Panc1 (cell line): ENCODE data around the gene CXCL6. TPM values are rescaled to one million over a fixed set of nuclear protein-coding genes. Genes with fewer than 3 reads are reported as not detected.

ENCODE experiments used
- ATAC-seq: fragments of 200-7000 bp; cut with Tn5 transposase; 2 replicates; pipeline ENCODE4 v1.9.1; 2020; ENCODE audit warnings: mild to moderate bottlenecking, moderate library complexity
- BruUV-seq: library from RNA; stranded (reverse); fragments of 400-500 nt; replicated peaks from 2 replicates; lab custom pipeline; 2021; lab: Mats Ljungman, UMichigan
- CTCF ChIA-PET: fragments of 300-600 bp; sonication (Branson Sonifier 250); formaldehyde crosslinking; loops from one replicate; lab custom pipeline; 2022; ENCODE audit warnings: antibody characterized with exemption; lab: Charles Lee
- POLR2A ChIA-PET: fragments of 300-600 bp; sonication (Branson Sonifier 250); formaldehyde crosslinking; loops from one replicate; lab custom pipeline; 2022; ENCODE audit warnings: antibody characterized with exemption; lab: Charles Lee
- DNase-seq: peaks from one replicate; pipeline ENCODE4 v3.0.0-alpha.2; 2010; ENCODE audit warnings: low read depth, low spot score
- H3K27ac ChIP-seq: 2 replicates; pipeline ENCODE4 v1.5.1; 2011; ENCODE audit warnings: mild to moderate bottlenecking, low read length, inconsistent platforms
- H3K27me3 ChIP-seq: fragments of 200-500 bp; sonication (Bioruptor generic); 2 replicates; pipeline ENCODE4 v1.6.0; 2014; ENCODE audit warnings: low read length, inconsistent platforms; ENCODE audit not compliant: control insufficient read depth, insufficient read depth
- H3K36me3 ChIP-seq: fragments of 200-500 bp; sonication (Bioruptor generic); 2 replicates; pipeline ENCODE4 v1.5.1; 2014; ENCODE audit warnings: inconsistent platforms, mild to moderate bottlenecking, low read length, moderate library complexity; ENCODE audit not compliant: control insufficient read depth, insufficient read depth
- H3K4me1 ChIP-seq: 2 replicates; pipeline ENCODE4 v1.5.1; 2011; ENCODE audit warnings: inconsistent platforms, mild to moderate bottlenecking, low read length, moderate library complexity; ENCODE audit not compliant: control insufficient read depth, insufficient read depth
- H3K4me3 ChIP-seq, 2 experiments: 2 replicates each; pipeline ENCODE4 v1.5.1; 2011 to 2012; ENCODE audit warnings: low read depth in 2 of 2, low read length in 2 of 2, mild to moderate bottlenecking in 2 of 2, inconsistent platforms in 1 of 2, moderate library complexity in 1 of 2
- H3K9me3 ChIP-seq: fragments of 200-500 bp; sonication (Bioruptor generic); 2 replicates; pipeline ENCODE4 v1.5.1; 2014; ENCODE audit warnings: low read depth, mild to moderate bottlenecking, inconsistent platforms, low read length, moderate library complexity; ENCODE audit not compliant: control insufficient read depth, insufficient read depth
- POLR2AphosphoS5 ChIP-seq: IDR thresholded peaks from 2 replicates; pipeline ENCODE4 v1.6.1; 2012; ENCODE audit warnings: mild to moderate bottlenecking, low read depth, low read length, moderate library complexity
- SIN3A ChIP-seq: IDR thresholded peaks from 2 replicates; pipeline ENCODE4 v1.6.1; 2012; ENCODE audit warnings: low read depth, mild to moderate bottlenecking, low read length, moderate library complexity, borderline replicate concordance; ENCODE audit not compliant: insufficient read depth
- TCF7L2 ChIP-seq: IDR thresholded peaks from 2 replicates; pipeline ENCODE4 v1.6.1; 2011; ENCODE audit warnings: mild to moderate bottlenecking, low read depth, low read length, inconsistent platforms
- in situ Hi-C: cut with HindIII; loops from 2 replicates; pipeline ENCODE4 v1.10.0; 2016; ENCODE audit warnings: low sequenced_read_pairs, low pct_unique_long_range_greater_than_20kb
- intact Hi-C: fragments of 100-400 bp; cut with micrococcal nuclease; formaldehyde crosslinking; loops from one replicate; pipeline ENCODE4 v1.10.0; 2022; ENCODE audit not compliant: unreplicated experiment
- total RNA-seq: library from RNA; stranded (reverse); gene quantifications from one replicate; pipeline ENCODE4 v1.2.1, GENCODE V29; 2021; ENCODE audit not compliant: unreplicated experiment
- TF ChIP-seq, protein P1 (sequence below): fragments of 450-650 bp; IDR thresholded peaks from 2 replicates; pipeline ENCODE4 v1.5.1; 2017; ENCODE audit warnings: mild to moderate bottlenecking
- TF ChIP-seq, protein P2 (sequence below), 2 experiments: IDR thresholded peaks; 2 replicates each; pipeline ENCODE4 v1.6.1; 2011 to 2012; ENCODE audit warnings: low read depth in 2 of 2, control low read depth in 1 of 2, low read length in 1 of 2, mild to moderate bottlenecking in 1 of 2, moderate library complexity in 1 of 2; ENCODE audit not compliant: insufficient read depth in 1 of 2

The CXCL6 gene
- total RNA-seq, 1 experiment from 2014 or later, result 0.33 TPM

DNA sequence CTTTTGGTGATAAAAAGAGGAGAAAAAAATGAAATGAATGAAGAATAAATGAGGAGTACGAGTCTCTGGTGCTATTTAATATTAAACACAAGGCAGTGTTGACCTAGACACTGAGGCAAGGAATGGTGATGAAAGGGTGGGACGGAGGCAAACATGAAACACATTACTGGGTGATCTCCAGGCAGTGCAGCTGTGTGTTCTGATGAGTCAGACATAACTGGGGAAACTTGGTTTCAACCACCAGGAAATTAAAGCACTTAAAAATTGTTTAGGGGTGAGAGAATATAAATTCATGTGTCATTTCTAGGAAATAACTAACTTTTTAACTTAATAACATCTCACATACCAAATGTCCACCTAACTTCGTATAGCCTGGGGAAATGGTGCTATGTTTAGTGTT, 19.7 kb upstream of the CXCL6 start:
- no peak for DNase-seq
- in situ Hi-C loops (no loop called here), intact Hi-C loops (no loop called here)
- H3K4me1 ChIP-seq, result no peaks in the 10 kb centered on the region
- TF ChIP-seq, protein P1, sequence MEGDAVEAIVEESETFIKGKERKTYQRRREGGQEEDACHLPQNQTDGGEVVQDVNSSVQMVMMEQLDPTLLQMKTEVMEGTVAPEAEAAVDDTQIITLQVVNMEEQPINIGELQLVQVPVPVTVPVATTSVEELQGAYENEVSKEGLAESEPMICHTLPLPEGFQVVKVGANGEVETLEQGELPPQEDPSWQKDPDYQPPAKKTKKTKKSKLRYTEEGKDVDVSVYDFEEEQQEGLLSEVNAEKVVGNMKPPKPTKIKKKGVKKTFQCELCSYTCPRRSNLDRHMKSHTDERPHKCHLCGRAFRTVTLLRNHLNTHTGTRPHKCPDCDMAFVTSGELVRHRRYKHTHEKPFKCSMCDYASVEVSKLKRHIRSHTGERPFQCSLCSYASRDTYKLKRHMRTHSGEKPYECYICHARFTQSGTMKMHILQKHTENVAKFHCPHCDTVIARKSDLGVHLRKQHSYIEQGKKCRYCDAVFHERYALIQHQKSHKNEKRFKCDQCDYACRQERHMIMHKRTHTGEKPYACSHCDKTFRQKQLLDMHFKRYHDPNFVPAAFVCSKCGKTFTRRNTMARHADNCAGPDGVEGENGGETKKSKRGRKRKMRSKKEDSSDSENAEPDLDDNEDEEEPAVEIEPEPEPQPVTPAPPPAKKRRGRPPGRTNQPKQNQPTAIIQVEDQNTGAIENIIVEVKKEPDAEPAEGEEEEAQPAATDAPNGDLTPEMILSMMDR, result no peak
- no peak for TF ChIP-seq TCF7L2
- no peak for TF ChIP-seq SIN3A
- TF ChIP-seq, protein P2, sequence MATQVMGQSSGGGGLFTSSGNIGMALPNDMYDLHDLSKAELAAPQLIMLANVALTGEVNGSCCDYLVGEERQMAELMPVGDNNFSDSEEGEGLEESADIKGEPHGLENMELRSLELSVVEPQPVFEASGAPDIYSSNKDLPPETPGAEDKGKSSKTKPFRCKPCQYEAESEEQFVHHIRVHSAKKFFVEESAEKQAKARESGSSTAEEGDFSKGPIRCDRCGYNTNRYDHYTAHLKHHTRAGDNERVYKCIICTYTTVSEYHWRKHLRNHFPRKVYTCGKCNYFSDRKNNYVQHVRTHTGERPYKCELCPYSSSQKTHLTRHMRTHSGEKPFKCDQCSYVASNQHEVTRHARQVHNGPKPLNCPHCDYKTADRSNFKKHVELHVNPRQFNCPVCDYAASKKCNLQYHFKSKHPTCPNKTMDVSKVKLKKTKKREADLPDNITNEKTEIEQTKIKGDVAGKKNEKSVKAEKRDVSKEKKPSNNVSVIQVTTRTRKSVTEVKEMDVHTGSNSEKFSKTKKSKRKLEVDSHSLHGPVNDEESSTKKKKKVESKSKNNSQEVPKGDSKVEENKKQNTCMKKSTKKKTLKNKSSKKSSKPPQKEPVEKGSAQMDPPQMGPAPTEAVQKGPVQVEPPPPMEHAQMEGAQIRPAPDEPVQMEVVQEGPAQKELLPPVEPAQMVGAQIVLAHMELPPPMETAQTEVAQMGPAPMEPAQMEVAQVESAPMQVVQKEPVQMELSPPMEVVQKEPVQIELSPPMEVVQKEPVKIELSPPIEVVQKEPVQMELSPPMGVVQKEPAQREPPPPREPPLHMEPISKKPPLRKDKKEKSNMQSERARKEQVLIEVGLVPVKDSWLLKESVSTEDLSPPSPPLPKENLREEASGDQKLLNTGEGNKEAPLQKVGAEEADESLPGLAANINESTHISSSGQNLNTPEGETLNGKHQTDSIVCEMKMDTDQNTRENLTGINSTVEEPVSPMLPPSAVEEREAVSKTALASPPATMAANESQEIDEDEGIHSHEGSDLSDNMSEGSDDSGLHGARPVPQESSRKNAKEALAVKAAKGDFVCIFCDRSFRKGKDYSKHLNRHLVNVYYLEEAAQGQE (IDR thresholded peaks at IDR 0.05; ENCODE audit: insufficient read depth in 1 of 2, low read depth in 2 of 2, low read length in 1 of 2), result no peak
- no peak for TF ChIP-seq POLR2AphosphoS5
- no peak overlapping the region for H3K4me3 ChIP-seq
- ATAC-seq, result no peak
- CTCF ChIA-PET, result no interaction called here
- BruUV-seq, result no TSS peak
- H3K27me3 ChIP-seq, result no peaks in the 10 kb centered on the region
- H3K9me3 ChIP-seq, result no peaks in the 10 kb centered on the region
- POLR2A ChIA-PET, result no interaction called here
- no peaks in the 10 kb centered on the region for H3K36me3 ChIP-seq
- no peak overlapping the region for H3K27ac ChIP-seq

DNA sequence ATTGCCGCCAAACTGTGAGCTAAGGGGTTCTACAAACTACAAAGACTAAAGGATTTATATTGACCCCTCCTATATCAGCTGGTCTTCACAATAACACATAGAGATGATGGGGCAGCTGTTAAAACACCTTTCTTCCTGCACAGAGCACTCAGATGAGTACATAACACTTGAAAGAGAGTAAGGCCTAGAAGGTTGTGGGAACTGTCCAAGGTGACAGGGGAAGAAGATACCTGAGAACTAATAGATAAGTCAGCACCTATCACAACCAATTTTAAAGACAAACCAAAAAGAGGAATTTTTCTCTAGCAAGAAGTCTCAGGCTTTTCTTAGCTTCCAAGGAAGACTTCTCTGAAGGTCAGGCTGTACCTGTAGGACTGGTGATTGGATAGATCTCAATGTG, 19.1 kb upstream of the CXCL6 start:
- TF ChIP-seq, protein P1, result no peak
- TF ChIP-seq, protein P2 (IDR thresholded peaks at IDR 0.05; ENCODE audit: insufficient read depth in 1 of 2, low read depth in 2 of 2, low read length in 1 of 2), result peak in 1 of 2 experiments; percentile 50; a peak in 2 of 4 replicates
- Histone ChIP-seq H3K27ac (no peak overlapping the region), H3K27me3 (no peaks in the 10 kb centered on the region), H3K9me3 (no peaks in the 10 kb centered on the region), H3K36me3 (no peaks in the 10 kb centered on the region), H3K4me3 (no peak overlapping the region), H3K4me1 (no peaks in the 10 kb centered on the region)
- intact Hi-C loops (no loop called here), in situ Hi-C loops (no loop called here)
- ATAC-seq, result no peak
- no peak for DNase-seq
- POLR2A ChIA-PET, result no interaction called here
- CTCF ChIA-PET, result no interaction called here
- no TSS peak for BruUV-seq
